SK-N-SH (cell line): ENCODE results near the gene DLX5. TPM values are rescaled to one million over a fixed set of nuclear protein-coding genes. Genes with fewer than 3 reads are reported as not detected.

Source experiments
- CTCF ChIA-PET: fragments of 300-600, 350-600 bp; formaldehyde crosslinking; extraction: SDS; loops from one replicate; lab custom pipeline; 2021; lab: Yijun Ruan, JAX
- POLR2A ChIA-PET: fragments of 350-600 bp; sonication (Branson Sonifier 250); formaldehyde crosslinking; extraction: SDS; loops from one replicate; lab custom pipeline; 2020; ENCODE audit warnings: antibody characterized with exemption, inconsistent platforms; lab: Yijun Ruan, JAX
- DNase-seq: peaks from one replicate; pipeline ENCODE4 v3.0.0; 2012
- H2AFZ ChIP-seq: fragments of 200-600 bp; sonication (generic); 2 replicates; pipeline ENCODE4 v1.8.1; 2016; ENCODE audit warnings: antibody characterized with exemption, mild to moderate bottlenecking, low read depth
- H3F3A ChIP-seq: fragments of 200-600 bp; sonication (generic); replicated peaks from 2 replicates; pipeline ENCODE3; 2016; ENCODE audit warnings: antibody characterized with exemption, mild to moderate bottlenecking; ENCODE audit not compliant: insufficient read depth
- H3K27ac ChIP-seq, 2 experiments: fragments of 200-500 bp in 1 of 2; fragments of 200-600 bp in 1 of 2; sonication (Bioruptor generic) in 1 of 2; sonication (generic), shearing (Covaris generic) in 1 of 2; 2 replicates each; pipeline versions ENCODE4 v1.5.1 to v1.6.1; 2014 to 2016; ENCODE audit warnings: low read depth in 2 of 2, inconsistent platforms in 1 of 2, low read length in 1 of 2, mild to moderate bottlenecking in 1 of 2, mixed read lengths in 1 of 2
- H3K27me3 ChIP-seq: fragments of 200-600 bp; sonication (generic), shearing (Covaris generic); 2 replicates; pipeline ENCODE4 v1.6.1; 2016; ENCODE audit warnings: mixed run types; ENCODE audit not compliant: insufficient read depth
- H3K36me3 ChIP-seq, 2 experiments: fragments of 200-500 bp in 1 of 2; fragments of 200-600 bp in 1 of 2; sonication (Bioruptor generic) in 1 of 2; sonication (generic) in 1 of 2; replicated peaks in 1 of 2; 2 replicates each; pipeline versions ENCODE3 to v1.5.1; 2014 to 2016; ENCODE audit warnings: low read length in 1 of 2, mild to moderate bottlenecking in 1 of 2; ENCODE audit not compliant: insufficient read depth in 2 of 2, control insufficient read depth in 1 of 2
- H3K4me1 ChIP-seq, 2 experiments: fragments of 200-500 bp in 1 of 2; fragments of 200-600 bp in 1 of 2; sonication (Bioruptor generic) in 1 of 2; sonication (generic), shearing (Covaris generic) in 1 of 2; 2 replicates each; pipeline versions ENCODE4 v1.5.1 to v1.6.1; 2014 to 2016; ENCODE audit warnings: low read depth in 1 of 2, low read length in 1 of 2, mixed run types in 1 of 2; ENCODE audit not compliant: insufficient read depth in 2 of 2, control insufficient read depth in 1 of 2
- H3K4me2 ChIP-seq: fragments of 200-600 bp; sonication (generic), shearing (Covaris generic); 2 replicates; pipeline ENCODE4 v1.6.1; 2017; ENCODE audit warnings: mixed run types
- H3K4me3 ChIP-seq, 2 experiments: fragments of 200-500 bp in 1 of 2; fragments of 200-600 bp in 1 of 2; sonication (Bioruptor generic) in 1 of 2; sonication (generic), shearing (Covaris generic) in 1 of 2; 2 replicates each; pipeline versions ENCODE4 v1.5.1 to v1.8.1; 2014 to 2016; ENCODE audit warnings: low read depth in 2 of 2, inconsistent platforms in 1 of 2, low read length in 1 of 2, mild to moderate bottlenecking in 1 of 2, mixed read lengths in 1 of 2, moderate library complexity in 1 of 2
- H3K79me2 ChIP-seq: fragments of 200-600 bp; sonication (generic); 2 replicates; pipeline ENCODE4 v1.8.1; 2017; ENCODE audit warnings: mild to moderate bottlenecking; ENCODE audit not compliant: insufficient read depth
- H3K9ac ChIP-seq: fragments of 200-600 bp; sonication (generic); 2 replicates; pipeline ENCODE4 v1.6.1; 2017; ENCODE audit warnings: mixed run types
- H3K9me2 ChIP-seq: fragments of 200-600 bp; sonication (generic); 2 replicates; pipeline ENCODE4 v1.6.1; 2017; ENCODE audit warnings: mixed run types
- H3K9me3 ChIP-seq: fragments of 200-600 bp; sonication (generic); 2 replicates; pipeline ENCODE4 v1.6.1; 2017; ENCODE audit warnings: mixed run types, mild to moderate bottlenecking, moderate library complexity
- H4K20me1 ChIP-seq: fragments of 200-600 bp; sonication (generic); 2 replicates; pipeline ENCODE4 v1.6.1; 2017; ENCODE audit warnings: mild to moderate bottlenecking, mixed run types; ENCODE audit not compliant: insufficient read depth
- ELF1 ChIP-seq: IDR thresholded peaks from 2 replicates; pipeline ENCODE4 v1.4.0; 2012
- FOSL2 ChIP-seq: IDR thresholded peaks from 2 replicates; pipeline ENCODE4 v1.4.0; 2012; ENCODE audit warnings: low read depth, mild to moderate bottlenecking, moderate library complexity, borderline replicate concordance
- FOXJ3 ChIP-seq: sonication (generic); formaldehyde crosslinking; IDR thresholded peaks from 2 replicates; pipeline ENCODE4 v1.5.1; 2020; ENCODE audit warnings: mild to moderate bottlenecking, missing genetic modification reagents
- IRF3 ChIP-seq: fragments of 150-350 bp; IDR thresholded peaks from 2 replicates; pipeline ENCODE4 v1.6.1; 2016; ENCODE audit warnings: mild to moderate bottlenecking, low read depth, low read length
- MAX ChIP-seq: IDR thresholded peaks from 2 replicates; pipeline ENCODE4 v1.4.0; 2012; ENCODE audit warnings: low read depth
- POLR2AphosphoS5 ChIP-seq: IDR thresholded peaks from 2 replicates; pipeline ENCODE4 v1.6.1; 2012; ENCODE audit warnings: low read depth, low read length
- RAD21 ChIP-seq: IDR thresholded peaks from 2 replicates; pipeline ENCODE4 v1.6.1; 2012; ENCODE audit warnings: mild to moderate bottlenecking, low read length
- RCOR1 ChIP-seq: fragments of 150-350 bp; IDR thresholded peaks from 2 replicates; pipeline ENCODE4 v1.6.1; 2017; ENCODE audit warnings: antibody characterized with exemption, low read length
- RFX5 ChIP-seq: IDR thresholded peaks from 2 replicates; pipeline ENCODE4 v1.6.1; 2012; ENCODE audit warnings: mild to moderate bottlenecking, improper control_type of control experiment, low read length
- TEAD4 ChIP-seq: IDR thresholded peaks from 2 replicates; pipeline ENCODE4 v1.4.0; 2012; ENCODE audit warnings: mild to moderate bottlenecking, borderline replicate concordance; ENCODE audit not compliant: insufficient read depth
- YY1 ChIP-seq: IDR thresholded peaks from 2 replicates; pipeline ENCODE4 v1.4.0; 2012; ENCODE audit warnings: low read depth, mild to moderate bottlenecking
- ZBTB33 ChIP-seq: IDR thresholded peaks from 2 replicates; pipeline ENCODE4 v1.4.0; 2012; ENCODE audit warnings: low read depth, borderline replicate concordance
- WGBS: methylation state at CpG from one replicate; pipeline ENCODE4 v1.1.6; 2017; ENCODE audit warnings: low lambda C conversion rate; 5-methylcytosine and 5-hydroxymethylcytosine counted together
- polyA plus RNA-seq, 3 experiments: library from polyadenylated mRNA; depleted of rRNA; stranded (reverse); fragments of >200 nt; gene quantifications; 2 replicates each; pipeline ENCODE4 v1.2.3, GENCODE V29; 2012

The DLX5 gene
- polyA plus RNA-seq, 1 of the 3 experiments (the other 2 are of a cell fraction) = not detected

GRCh38 chr7:97015756-97016380, 8.8 kb downstream of the DLX5 start:
- Histone ChIP-seq H3F3A (no peaks in the 10 kb centered on the region), H3K36me3 (no peaks in the 10 kb centered on the region), H3K9ac (no peak overlapping the region), H3K9me2 (no peaks in the 10 kb centered on the region), H3K4me2 (peak overlapping the region; percentile 80), H3K9me3 (no peaks in the 10 kb centered on the region), H3K4me3 (peak overlapping the region; percentile 38 to 53; a peak in 3 of 4 replicates), H3K27me3 (peaks cover 27% of the 10 kb centered on the region), H3K79me2 (no peaks in the 10 kb centered on the region), H2AFZ (peak overlapping the region; percentile 80; the same call in 1 of the 2 replicates), H3K27ac (no peak overlapping the region), H3K4me1 (peaks cover 0 to 8% of the 10 kb centered on the region in 2 experiments; a peak in 3 of 4 replicates), H4K20me1 (no peaks in the 10 kb centered on the region)
- TF ChIP-seq IRF3 = no peak
- TF ChIP-seq ELF1 = no peak
- no peak for TF ChIP-seq MAX
- TF ChIP-seq YY1 = no peak
- no peak for TF ChIP-seq FOSL2
- TF ChIP-seq FOXJ3 (CRISPR knock-in tag) = no peak
- no peak for TF ChIP-seq TEAD4
- no peak for TF ChIP-seq POLR2AphosphoS5
- TF ChIP-seq RAD21 = no peak
- TF ChIP-seq RCOR1 = no peak
- CTCF ChIA-PET = interaction anchor here (0.6 to 6.3 kb wide), 15 partner anchors 7 to 1099 kb away, joined by 3 to 78 read pairs (median 4); partner anchors contain the start of genes DLX5 and DLX6
- 25% methylated on average over 12 of the region's 12 CpGs for WGBS
- POLR2A ChIA-PET = interaction anchor here (1.2 to 2.2 kb wide), 2 partner anchors 9 to 10 kb away, joined by 7 to 19 read pairs; partner anchors contain the start of gene DLX6
- no peak for DNase-seq

GRCh38 chr7:97015279-97015678, 9.4 kb downstream of the DLX5 start:
- 64% methylated on average over 3 of the region's 3 CpGs for WGBS
- Histone ChIP-seq H3K27ac (no peak overlapping the region), H2AFZ (no peak overlapping the region), H4K20me1 (no peaks in the 10 kb centered on the region), H3K9me3 (no peaks in the 10 kb centered on the region), H3F3A (no peaks in the 10 kb centered on the region), H3K36me3 (peaks cover 0 to 2% of the 10 kb centered on the region in 2 experiments), H3K27me3 (peaks cover 28% of the 10 kb centered on the region)
- no peak for TF ChIP-seq ZBTB33
- TF ChIP-seq TEAD4 = no peak
- TF ChIP-seq RFX5 = no peak
- TF ChIP-seq, all 33 proteins: peak for 0
- no peak overlapping the region for H3K9ac ChIP-seq
- H3K4me2 ChIP-seq = no peak overlapping the region
- no peaks in the 10 kb centered on the region for H3K9me2 ChIP-seq
- POLR2A ChIA-PET = interaction anchor here (1.2 kb wide), 1 partner anchor 9 kb away, joined by 7 read pairs; no protein-coding TSS in a partner anchor
- no peak for DNase-seq
- no peaks in the 10 kb centered on the region for H3K79me2 ChIP-seq
- CTCF ChIA-PET = interaction anchor here (0.6 to 6.3 kb wide), 10 partner anchors 9 to 1098 kb away, joined by 3 to 78 read pairs (median 4); partner anchors contain the start of genes DLX5 and DLX6
- H3K4me3 ChIP-seq = no peak overlapping the region
- H3K4me1 ChIP-seq = peaks cover 0 to 8% of the 10 kb centered on the region in 2 experiments; a peak in 3 of 4 replicates
